HG03064 (cell line): ENCODE results near the gene IPO8.
"Not testable (repeated sequence)": the region's sequence is repeated elsewhere in the genome, so short reads cannot be mapped to it uniquely, and the experiment has no call there.

Experiments used
- ATAC-seq: cut with Tn5 transposase; IDR thresholded peaks from one replicate; pipeline ENCODE4 v1.9.1; 2021; ENCODE audit warnings: low read depth; ENCODE audit not compliant: unreplicated experiment

The IPO8 gene

DNA sequence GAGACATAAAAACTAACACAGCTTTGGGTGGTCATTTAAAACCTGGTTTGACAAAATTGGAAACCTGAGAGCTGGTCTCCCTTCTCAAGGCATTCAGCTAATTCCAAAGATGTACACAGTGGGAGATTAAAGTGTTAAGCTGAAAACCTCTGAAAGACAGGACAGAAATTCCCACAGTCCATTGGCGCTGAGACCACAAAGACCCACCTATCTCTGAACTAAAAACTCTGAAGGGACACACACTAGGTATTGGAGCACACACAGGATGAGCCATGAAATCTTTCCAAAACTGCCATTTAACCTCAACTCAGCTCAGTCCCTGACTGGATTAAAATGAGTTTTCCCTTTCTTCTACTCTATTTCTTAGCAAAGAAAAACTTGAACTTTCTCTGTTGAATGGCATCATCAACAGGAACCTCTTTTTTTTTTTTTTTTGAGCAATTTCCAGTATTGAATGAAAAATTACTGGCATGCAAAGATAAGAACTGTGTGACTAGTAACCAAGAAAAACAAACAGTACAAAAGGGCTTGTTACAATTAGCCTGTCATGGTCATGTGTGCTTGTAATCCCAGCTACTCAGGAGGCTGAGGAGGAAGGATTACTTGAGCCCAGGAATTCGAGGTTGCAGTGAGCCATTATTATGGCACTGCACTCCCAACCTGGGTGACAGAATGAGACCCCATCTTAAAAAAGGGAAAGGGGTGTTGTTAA lies 82.4 kb downstream of the IPO8 start:
- no peak for ATAC-seq

DNA sequence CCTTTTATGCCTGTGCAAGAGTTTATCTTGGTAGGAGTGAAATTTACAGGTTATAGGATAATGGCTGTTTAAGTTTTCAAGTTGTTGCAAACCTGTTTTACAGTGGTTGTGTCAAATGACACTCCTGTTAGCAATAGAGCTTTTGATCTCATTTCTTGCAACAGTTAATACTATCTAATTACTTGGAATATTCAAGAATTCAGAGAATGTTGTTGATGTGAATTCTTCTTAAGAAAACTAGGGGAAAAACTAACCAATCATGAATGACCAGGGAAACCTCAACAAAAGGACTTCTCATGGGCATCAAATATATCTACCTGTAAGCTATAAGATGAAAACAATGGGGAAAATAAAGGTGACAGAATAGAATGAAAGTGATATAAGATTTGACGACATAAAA lies 85.0 kb downstream of the IPO8 start:
- ATAC-seq, result no peak

DNA sequence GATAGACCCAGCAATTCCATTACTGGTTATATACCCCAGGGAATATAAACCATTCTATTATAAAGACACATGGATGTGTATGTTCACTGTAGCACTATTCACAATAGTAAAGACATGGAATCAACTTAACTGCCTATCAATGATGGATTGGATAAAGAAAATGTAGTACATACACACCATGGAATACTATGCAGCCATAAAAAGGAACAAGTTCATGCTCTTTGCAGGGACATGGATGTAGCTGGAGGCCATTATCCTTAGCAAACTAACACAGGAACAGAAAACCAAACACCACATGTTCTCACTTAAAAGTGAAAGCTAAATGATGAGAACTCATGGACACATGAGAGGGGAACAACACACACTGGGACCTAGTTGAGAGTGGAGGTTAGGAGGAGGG lies 85.8 kb downstream of the IPO8 start:
- ATAC-seq, result not testable (repeated sequence)

DNA sequence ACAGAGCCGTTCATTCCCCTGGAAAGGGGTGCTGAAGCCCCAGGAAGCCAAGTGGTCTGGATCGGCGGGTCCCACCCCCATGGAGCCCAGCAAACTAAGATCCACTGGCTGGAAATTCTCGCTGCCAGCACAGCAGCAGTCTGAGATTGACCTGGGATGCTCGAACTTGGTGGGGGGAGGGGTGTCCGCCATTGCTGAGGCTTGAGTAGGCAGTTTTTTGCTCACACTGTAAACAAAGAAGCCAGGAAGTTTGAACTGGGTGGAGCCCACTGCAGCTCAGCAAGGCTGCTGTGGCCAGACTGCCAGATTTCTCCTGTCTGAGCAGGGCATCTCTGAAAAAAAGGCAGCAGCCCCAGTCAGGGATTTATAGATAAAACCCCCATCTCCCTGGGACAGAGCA lies 91.4 kb downstream of the IPO8 start:
- ATAC-seq, result not testable (repeated sequence)

DNA sequence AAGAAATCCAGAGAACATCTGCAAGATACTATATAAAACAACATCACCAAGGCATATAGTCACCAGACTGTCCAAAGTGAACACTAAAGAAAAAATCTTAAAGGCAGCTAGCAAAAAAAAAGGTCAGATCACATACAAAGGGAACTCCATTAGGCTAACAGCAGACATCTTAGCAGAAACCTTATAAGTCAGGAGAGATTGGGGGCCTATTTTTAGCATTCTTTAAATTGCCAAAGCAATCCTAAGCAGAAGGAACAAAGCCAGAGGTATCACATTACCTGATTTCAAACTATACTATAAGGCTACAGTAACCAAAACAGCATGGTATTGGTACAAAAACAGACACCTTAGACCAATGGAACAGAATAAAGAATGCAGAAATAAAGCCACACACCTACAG lies 92.5 kb downstream of the IPO8 start:
- no peak for ATAC-seq

DNA sequence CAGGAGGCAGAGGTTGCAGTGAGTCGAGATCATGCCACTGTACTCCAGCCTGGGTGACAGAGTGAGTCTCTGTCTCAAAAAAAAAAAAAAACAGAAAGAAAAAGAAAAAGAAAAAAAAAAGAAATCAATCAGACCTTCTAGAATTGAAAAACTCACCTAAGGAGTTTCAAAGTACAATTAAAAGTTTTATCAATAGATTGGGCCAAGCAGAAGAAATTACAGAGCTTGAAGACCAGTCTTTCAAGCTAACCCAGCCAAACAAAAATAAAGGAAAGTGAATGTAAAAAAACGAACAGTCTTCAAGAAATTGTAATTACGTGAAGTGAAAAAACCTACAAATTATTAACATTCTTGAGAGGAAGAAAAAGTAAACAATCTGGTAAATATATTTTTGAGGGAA lies 93.0 kb downstream of the IPO8 start:
- ATAC-seq, result no peak

DNA sequence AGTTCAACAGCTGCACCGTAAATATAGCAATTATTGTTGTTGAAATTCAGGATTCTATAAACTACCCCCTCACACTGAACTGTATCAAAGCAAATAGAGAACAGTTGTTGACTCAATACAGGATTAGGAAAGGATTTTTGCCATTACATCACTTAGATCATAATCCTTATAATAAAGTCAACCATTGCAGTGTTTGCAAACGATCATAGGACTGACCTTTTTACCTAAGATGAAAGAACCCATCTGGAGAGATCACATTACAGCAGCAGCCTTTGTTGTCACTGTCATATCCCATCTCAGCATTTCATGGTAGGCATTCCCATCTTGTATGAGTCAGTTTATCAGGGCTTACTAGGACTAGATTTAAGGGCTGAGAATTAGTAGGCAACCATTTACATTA lies 96.1 kb downstream of the IPO8 start:
- ATAC-seq, result no peak

DNA sequence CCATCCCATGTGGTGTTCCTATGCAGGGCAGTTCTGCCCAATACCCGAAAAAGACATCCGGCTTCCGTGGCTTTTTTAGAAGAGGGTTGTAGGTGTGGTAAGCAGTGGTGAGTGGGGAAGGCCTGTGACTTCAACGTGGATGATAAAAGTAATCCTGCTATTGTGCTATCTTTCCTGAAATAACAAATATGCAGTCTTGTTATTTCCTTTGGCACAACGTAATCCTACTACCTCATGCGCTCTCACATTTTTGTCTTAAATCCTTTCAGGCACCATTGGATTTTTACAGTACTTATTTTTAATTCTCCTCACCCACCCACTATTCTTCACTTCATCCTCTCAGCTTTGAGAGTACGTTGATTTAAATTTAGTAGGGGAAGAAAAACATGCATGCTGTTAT lies 96.8 kb downstream of the IPO8 start:
- ATAC-seq, result no peak

DNA sequence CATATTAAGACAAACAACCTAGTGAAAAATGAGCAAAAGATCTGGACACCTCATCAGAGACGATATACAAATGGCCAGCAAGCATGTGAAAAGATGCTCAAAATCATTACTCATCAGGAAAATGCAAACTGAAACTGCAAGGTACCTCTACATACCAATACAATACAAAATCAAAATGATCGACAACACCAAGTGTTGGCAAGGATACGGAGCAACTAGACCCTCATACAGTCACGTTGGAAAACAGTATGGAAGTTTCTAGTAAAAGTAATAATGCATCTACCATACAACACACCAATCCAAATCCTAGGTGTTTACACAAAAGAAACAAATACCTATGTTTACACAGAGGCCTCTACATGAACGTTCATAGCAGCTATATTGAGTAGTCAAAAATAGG lies 99.9 kb downstream of the IPO8 start:
- ATAC-seq, result no peak

DNA sequence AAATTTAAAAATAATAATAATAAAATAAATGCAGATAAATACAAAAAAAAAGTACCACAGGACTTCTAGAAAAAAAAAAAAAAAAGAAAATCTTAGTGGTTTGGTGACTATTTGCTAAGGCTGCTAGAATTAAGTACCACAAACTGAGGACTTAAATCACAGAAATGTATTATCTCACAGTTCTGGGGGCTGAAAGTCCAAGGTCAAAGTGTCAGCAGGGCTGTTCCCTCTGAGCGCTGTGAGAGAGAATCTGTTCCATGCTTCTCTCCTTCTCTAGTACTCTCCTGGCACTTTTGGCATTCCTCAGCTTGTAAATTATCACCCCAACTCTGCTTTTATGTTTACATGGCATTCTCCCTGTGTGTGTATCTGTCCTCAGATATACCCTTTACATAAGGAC lies 101.2 kb downstream of the IPO8 start:
- ATAC-seq, result no peak

DNA sequence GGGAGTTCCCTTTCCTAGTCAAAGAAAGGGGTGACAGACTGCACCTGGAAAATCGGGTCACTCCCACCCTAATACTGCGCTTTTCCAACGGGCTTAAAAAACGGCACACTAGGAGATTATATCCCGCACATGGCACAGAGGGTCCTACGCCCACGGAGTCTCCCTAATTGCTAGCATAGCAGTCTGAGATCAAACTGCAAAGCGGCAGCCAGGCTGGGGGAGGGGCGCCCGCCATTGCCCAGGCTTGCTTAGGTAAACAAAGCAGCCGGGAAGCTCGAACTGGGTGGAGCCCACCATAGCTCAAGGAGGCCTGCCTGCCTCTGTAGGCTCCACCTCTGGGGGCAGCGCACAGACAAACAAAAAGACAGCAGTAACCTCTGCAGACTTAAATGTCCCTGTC lies 107.1 kb downstream of the IPO8 start:
- not testable (repeated sequence) for ATAC-seq

DNA sequence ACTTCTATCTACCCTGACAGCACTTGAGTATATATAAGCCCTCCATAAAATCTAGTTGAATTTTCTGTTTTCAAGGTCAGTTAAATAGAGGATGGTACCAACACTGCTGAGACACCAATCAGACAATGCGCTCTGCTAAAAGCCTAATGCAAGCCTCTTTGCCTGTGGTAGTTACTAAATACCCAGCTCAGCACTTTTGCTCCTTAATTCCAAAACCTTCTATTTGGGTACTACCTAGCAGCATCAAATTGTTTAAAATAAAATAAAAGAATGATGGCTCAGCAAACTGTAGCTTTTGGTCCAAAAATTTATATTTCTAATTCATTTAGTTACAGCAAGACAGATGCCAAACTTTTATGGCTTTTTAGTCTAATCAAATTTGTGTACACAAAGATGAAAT lies 107.9 kb downstream of the IPO8 start:
- ATAC-seq, result no peak

DNA sequence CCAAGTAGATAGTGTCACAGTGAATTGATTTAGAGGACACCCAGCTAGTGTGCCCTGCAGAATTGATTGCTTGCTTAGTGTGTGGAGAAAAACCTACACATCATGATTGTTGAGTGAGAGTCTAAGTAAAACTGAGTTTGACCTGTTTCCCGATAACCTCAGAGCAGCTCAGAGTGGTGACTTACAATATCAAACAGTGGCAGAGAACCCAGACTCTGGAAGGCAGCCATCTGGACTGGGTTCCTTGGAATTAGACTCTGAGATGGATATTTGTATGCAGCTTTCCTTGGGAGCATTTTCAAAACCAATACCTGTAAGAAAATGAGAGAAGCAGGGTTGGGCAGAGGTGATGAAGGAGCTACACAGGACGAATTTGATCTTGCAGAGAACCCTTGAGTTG lies 109.8 kb downstream of the IPO8 start:
- ATAC-seq, result no peak

DNA sequence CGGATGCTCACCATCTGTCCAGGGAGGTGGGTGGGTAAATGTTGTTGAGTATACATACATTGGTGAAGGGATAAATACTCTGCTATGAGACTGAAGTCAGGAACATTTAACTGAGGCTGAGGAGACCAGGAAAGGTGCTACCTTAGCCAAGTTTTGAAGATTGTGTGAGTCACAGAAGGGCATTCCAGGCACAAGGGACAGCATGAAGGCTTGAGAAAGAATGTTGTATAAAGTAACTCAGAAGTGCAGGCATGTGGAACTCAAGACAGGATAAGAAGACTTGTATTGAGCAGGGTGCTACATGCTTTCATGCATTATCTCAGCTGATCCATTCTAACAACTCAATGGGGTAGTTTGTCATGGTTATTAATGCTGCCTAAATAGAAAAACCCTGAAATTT lies 112.7 kb downstream of the IPO8 start:
- ATAC-seq, result no peak

DNA sequence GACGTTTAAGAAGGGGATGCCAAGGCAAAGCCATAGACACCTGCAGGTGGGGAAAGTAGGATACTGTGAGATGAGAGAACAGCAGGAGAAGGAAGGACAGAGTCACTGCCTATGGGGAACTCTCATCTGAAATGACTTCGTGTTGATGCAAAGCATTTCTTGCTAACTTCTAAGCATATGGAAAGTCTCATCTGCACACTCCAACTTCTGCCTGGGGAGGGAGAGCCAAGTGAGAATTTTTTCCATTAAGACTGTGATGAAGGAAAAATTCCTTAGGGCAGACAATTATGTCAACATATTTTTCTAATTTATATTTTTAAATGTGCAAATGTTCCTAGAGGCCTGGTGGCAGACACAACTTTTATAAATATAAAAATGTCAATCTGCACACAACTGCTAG lies 115.3 kb downstream of the IPO8 start:
- ATAC-seq, result no peak
